K562 (cell line): ENCODE measurements around the gene SDK1.

Source experiments
- CEBPB ChIP-seq: fragments of 450-650 bp; IDR thresholded peaks from 2 replicates; pipeline ENCODE4 v1.6.1; 2016; ENCODE audit warnings: missing genetic modification characterization, missing compliant biosample characterization
- KAT7 ChIP-seq: sonication (generic); formaldehyde crosslinking; IDR thresholded peaks from 2 replicates; pipeline ENCODE4 v1.8.0; 2022; ENCODE audit warnings: missing genetic modification reagents, mild to moderate bottlenecking, borderline replicate concordance
- MYNN ChIP-seq, 2 experiments: sonication (generic); formaldehyde crosslinking in 1 of 2; IDR thresholded peaks; 2 replicates each; pipeline versions ENCODE4 v1.5.0 to v1.6.1; 2016 to 2020; ENCODE audit warnings: antibody characterized with exemption in 1 of 2, missing genetic modification reagents in 1 of 2
- NR2C2 ChIP-seq, 2 experiments: fragments of 200-800 bp in 1 of 2; sonication (Bioruptor generic) in 1 of 2; sonication (generic) in 1 of 2; formaldehyde crosslinking in 1 of 2; IDR thresholded peaks; 2 replicates each; pipeline versions ENCODE4 v1.6.1 to v1.8.0; 2016 to 2022; ENCODE audit warnings: mild to moderate bottlenecking in 1 of 2, missing compliant biosample characterization in 1 of 2, missing genetic modification characterization in 1 of 2, missing genetic modification reagents in 1 of 2
- POLR2A ChIP-seq: fragments of 450-650 bp; conservative IDR thresholded peaks from 2 replicates; pipeline ENCODE4 v1.6.1; 2016
- STAT5B ChIP-seq: fragments of 250-450 bp; sonication (Bioruptor Pico); IDR thresholded peaks from 2 replicates; pipeline ENCODE4 v1.8.0; 2021; ENCODE audit warnings: mild to moderate bottlenecking, inconsistent platforms
- ZC3H11A ChIP-seq: IDR thresholded peaks from 2 replicates; pipeline ENCODE4 v1.6.1; 2012; ENCODE audit warnings: low read depth, low read length, improper control_type of control experiment
- ZNF589 ChIP-seq: fragments of 200-800 bp; sonication (Bioruptor generic); IDR thresholded peaks from 2 replicates; pipeline ENCODE4 v1.6.1; 2016; ENCODE audit warnings: low read depth, missing genetic modification characterization, missing compliant biosample characterization
- TF ChIP-seq, protein P1 (sequence below), 3 experiments: IDR thresholded peaks in 2 of 3; conservative IDR thresholded peaks in 1 of 3; 2 replicates each; pipeline ENCODE4 v1.5.1; 2011 to 2012; ENCODE audit warnings: low read length in 3 of 3, mild to moderate bottlenecking in 3 of 3, control low read depth in 2 of 3, improper control_type of control experiment in 1 of 3, inconsistent platforms in 1 of 3, low read depth in 1 of 3, mixed read lengths in 1 of 3, moderate library complexity in 1 of 3; ENCODE audit not compliant: insufficient read depth in 2 of 3
- TF ChIP-seq, protein P2 (sequence below): fragments of 150-350 bp; conservative IDR thresholded peaks from 2 replicates; pipeline ENCODE4 v1.6.1; 2014; ENCODE audit warnings: low read length
- TF ChIP-seq, protein P3 (sequence below): IDR thresholded peaks from 2 replicates; pipeline ENCODE4 v1.6.1; 2016; ENCODE audit warnings: missing genetic modification characterization, missing compliant biosample characterization

DNA sequence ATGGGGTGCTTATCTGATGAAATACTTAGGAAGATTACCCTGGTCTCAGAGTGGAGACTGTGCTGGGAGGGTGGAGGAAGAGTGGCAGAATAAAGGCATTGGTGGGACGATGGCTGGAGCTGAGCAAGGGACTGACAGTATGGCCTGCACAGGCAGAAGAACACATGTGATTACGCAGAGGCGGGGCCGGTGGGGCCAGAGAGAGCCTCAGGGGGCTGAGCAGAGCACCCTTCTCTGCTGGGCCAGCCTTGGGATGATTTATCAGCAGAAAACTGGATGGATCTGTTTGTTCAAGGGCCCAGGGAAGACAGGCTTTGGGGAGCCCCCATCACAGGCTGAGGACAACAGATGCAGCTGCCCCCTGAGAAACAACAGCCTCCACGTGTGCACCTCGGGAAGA is 272.1 kb downstream of the SDK1 start:
- no peak for TF ChIP-seq ZC3H11A
- no peak for TF ChIP-seq ZNF589 (CRISPR knock-in tag)
- no peak for TF ChIP-seq NR2C2 (CRISPR knock-in tag; IDR thresholded peaks at IDR 0.05)
- TF ChIP-seq NR2C2 (tag; IDR thresholded peaks at IDR 0.05): no peak
- no peak for TF ChIP-seq CEBPB (tag)
- no peak for TF ChIP-seq MYNN (IDR thresholded peaks at IDR 0.05)
- no peak for TF ChIP-seq MYNN (CRISPR knock-in tag; IDR thresholded peaks at IDR 0.05)
- no peak for TF ChIP-seq STAT5B (CRISPR knock-in tag)
- TF ChIP-seq POLR2A: no peak
- TF ChIP-seq, protein P1, sequence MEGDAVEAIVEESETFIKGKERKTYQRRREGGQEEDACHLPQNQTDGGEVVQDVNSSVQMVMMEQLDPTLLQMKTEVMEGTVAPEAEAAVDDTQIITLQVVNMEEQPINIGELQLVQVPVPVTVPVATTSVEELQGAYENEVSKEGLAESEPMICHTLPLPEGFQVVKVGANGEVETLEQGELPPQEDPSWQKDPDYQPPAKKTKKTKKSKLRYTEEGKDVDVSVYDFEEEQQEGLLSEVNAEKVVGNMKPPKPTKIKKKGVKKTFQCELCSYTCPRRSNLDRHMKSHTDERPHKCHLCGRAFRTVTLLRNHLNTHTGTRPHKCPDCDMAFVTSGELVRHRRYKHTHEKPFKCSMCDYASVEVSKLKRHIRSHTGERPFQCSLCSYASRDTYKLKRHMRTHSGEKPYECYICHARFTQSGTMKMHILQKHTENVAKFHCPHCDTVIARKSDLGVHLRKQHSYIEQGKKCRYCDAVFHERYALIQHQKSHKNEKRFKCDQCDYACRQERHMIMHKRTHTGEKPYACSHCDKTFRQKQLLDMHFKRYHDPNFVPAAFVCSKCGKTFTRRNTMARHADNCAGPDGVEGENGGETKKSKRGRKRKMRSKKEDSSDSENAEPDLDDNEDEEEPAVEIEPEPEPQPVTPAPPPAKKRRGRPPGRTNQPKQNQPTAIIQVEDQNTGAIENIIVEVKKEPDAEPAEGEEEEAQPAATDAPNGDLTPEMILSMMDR (IDR thresholded peaks at IDR 0.05 in 2 of 3, conservative IDR thresholded peaks at IDR 0.05 in 1 of 3; ENCODE audit: insufficient read depth in 2 of 3, low read depth in 1 of 3, low read length in 3 of 3): no peak
- TF ChIP-seq, protein P2, sequence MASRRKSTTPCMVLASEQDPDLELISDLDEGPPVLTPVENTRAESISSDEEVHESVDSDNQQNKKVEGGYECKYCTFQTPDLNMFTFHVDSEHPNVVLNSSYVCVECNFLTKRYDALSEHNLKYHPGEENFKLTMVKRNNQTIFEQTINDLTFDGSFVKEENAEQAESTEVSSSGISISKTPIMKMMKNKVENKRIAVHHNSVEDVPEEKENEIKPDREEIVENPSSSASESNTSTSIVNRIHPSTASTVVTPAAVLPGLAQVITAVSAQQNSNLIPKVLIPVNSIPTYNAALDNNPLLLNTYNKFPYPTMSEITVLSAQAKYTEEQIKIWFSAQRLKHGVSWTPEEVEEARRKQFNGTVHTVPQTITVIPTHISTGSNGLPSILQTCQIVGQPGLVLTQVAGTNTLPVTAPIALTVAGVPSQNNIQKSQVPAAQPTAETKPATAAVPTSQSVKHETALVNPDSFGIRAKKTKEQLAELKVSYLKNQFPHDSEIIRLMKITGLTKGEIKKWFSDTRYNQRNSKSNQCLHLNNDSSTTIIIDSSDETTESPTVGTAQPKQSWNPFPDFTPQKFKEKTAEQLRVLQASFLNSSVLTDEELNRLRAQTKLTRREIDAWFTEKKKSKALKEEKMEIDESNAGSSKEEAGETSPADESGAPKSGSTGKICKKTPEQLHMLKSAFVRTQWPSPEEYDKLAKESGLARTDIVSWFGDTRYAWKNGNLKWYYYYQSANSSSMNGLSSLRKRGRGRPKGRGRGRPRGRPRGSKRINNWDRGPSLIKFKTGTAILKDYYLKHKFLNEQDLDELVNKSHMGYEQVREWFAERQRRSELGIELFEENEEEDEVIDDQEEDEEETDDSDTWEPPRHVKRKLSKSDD: no peak
- TF ChIP-seq, protein P3, sequence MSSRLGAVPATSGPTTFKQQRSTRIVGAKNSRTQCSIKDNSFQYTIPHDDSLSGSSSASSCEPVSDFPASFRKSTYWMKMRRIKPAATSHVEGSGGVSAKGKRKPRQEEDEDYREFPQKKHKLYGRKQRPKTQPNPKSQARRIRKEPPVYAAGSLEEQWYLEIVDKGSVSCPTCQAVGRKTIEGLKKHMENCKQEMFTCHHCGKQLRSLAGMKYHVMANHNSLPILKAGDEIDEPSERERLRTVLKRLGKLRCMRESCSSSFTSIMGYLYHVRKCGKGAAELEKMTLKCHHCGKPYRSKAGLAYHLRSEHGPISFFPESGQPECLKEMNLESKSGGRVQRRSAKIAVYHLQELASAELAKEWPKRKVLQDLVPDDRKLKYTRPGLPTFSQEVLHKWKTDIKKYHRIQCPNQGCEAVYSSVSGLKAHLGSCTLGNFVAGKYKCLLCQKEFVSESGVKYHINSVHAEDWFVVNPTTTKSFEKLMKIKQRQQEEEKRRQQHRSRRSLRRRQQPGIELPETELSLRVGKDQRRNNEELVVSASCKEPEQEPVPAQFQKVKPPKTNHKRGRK: no peak
- no peak for TF ChIP-seq KAT7 (CRISPR knock-in tag)
